RWPE1 (cell line): Measurements from ENCODE around the gene PET100.

Experiments
- CTCF ChIA-PET: fragments of 350-600 bp; sonication (Branson Sonifier 250); formaldehyde crosslinking; extraction: SDS; loops from one replicate; lab custom pipeline; 2021; lab: Yijun Ruan, JAX
- POLR2A ChIA-PET: fragments of 400-600 bp; formaldehyde crosslinking; extraction: SDS; loops from one replicate; lab custom pipeline; 2020; ENCODE audit warnings: antibody characterized with exemption; ENCODE audit not compliant: low non-redundant PET; lab: Yijun Ruan, JAX
- DNase-seq: peaks from one replicate; pipeline ENCODE4 v3.0.0; 2012; ENCODE audit warnings: low spot score
- H3K27ac ChIP-seq: fragments of 450-650 bp; 2 replicates; pipeline ENCODE4 v1.5.1; 2017
- CTCF ChIP-seq: fragments of 450-650 bp; conservative IDR thresholded peaks from 2 replicates; pipeline ENCODE4 v1.5.1; 2017; ENCODE audit warnings: low read depth, mild to moderate bottlenecking

PET100 gene

GRCh38 chr19:7632340-7633203, 3.0 kb downstream of the PET100 start:
- CTCF ChIA-PET: interaction anchor here (0.5 to 0.7 kb wide), 2 partner anchors 48 to 167 kb away, joined by 3 to 6 read pairs; partner anchors contain the start of gene TRAPPC5
- no peak for DNase-seq
- no peak overlapping the region for H3K27ac ChIP-seq
- no peak for TF ChIP-seq CTCF
- POLR2A ChIA-PET: no interaction called here

- ChIA-PET POLR2A (no interaction called here), CTCF (interaction anchor here (0.5 kb wide), 1 partner anchor 167 kb away, joined by 3 read pairs; no protein-coding TSS in a partner anchor)
- DNase-seq: no peak
- H3K27ac ChIP-seq: no peak within 1 kb of the TSS
- TF ChIP-seq CTCF: no peak
Measured at GRCh38 chr19:7633698-7634097, 4.1 kb downstream of the PET100 start, which contains the start of gene PCP2. TSS of gene PCP2 (minus strand) at chr19:7633719. CDS start at chr19:7633457, 262 bp downstream.

GRCh38 chr19:7635670-7636069, 6.1 kb downstream of the PET100 start:
- ChIA-PET CTCF (interaction anchor here (0.6 kb wide), 2 partner anchors 68 to 160 kb away, joined by 3 read pairs; no protein-coding TSS in a partner anchor), POLR2A (no interaction called here)

GRCh38 chr19:7636317-7636690, 6.7 kb downstream of the PET100 start:
- TF ChIP-seq CTCF: no peak
- no peak for DNase-seq
- POLR2A ChIA-PET: no interaction called here
- CTCF ChIA-PET: interaction anchor here (0.6 kb wide), 1 partner anchor 68 kb away, joined by 3 read pairs; no protein-coding TSS in a partner anchor
- peak overlapping the region; percentile 71 for H3K27ac ChIP-seq

More at GRCh38 chr19:7635670-7636069, 6.1 kb downstream of the PET100 start:
- DNase-seq: no peak
- no peak for TF ChIP-seq CTCF
- no peak overlapping the region for H3K27ac ChIP-seq

- H3K27ac ChIP-seq: peak within 1 kb of the TSS; percentile 71
- peak; percentile 88 for DNase-seq
- no peak for TF ChIP-seq CTCF
- CTCF ChIA-PET: interaction anchor here (0.5 to 1.2 kb wide), 2 partner anchors 163 kb away, joined by 6 to 8 read pairs; no protein-coding TSS in a partner anchor
- POLR2A ChIA-PET: interaction anchor here (0.6 to 0.8 kb wide), 2 partner anchors 17 to 202 kb away, joined by 3 to 6 read pairs; no protein-coding TSS in a partner anchor
Measured at GRCh38 chr19:7636691-7637373, 7.2 kb downstream of the PET100 start, which contains the start of gene STXBP2. TSS of gene STXBP2 (plus strand) at chr19:7637110. CDS start at chr19:7637150, 40 bp downstream.
